ENCODE measurements around the gene PLXNA4. TPM values are rescaled to one million over a fixed set of nuclear protein-coding genes. Genes with fewer than 3 reads are reported as not detected.

Gene PLXNA4
- total RNA-seq, 2 donors from 2014 or later: 24.0 to 42.7 TPM

- 88 to 89% methylated on average over 5 of the region's 5 CpGs for WGBS, 2 experiments (ENCODE audit: insufficient coverage in 1 of 2, insufficient read length in 1 of 2)
Observed at GRCh38 chr7:132134814-132135445, 441.3 kb downstream of the PLXNA4 start.

GRCh38 chr7:132133501-132133900, 442.8 kb downstream of the PLXNA4 start:
- Histone ChIP-seq H3K27me3 (ENCODE audit: control insufficient read depth, insufficient read depth, low read length, poor library complexity, severe bottlenecking) (no peaks in the 10 kb centered on the region), H3K4me3 (ENCODE audit: low read length) (no peak overlapping the region), H3K9ac (ENCODE audit: extremely low read depth, low read length, poor library complexity, severe bottlenecking) (no peak overlapping the region), H3K9me3 (ENCODE audit: control insufficient read depth, low read length) (no peaks in the 10 kb centered on the region), H3K36me3 (ENCODE audit: control insufficient read depth, insufficient read depth, low read length) (peaks cover 29% of the 10 kb centered on the region), H3K27ac (ENCODE audit: low read depth, low read length) (no peak overlapping the region), H3K4me1 (ENCODE audit: control insufficient read depth, insufficient read depth, low read length) (no peaks in the 10 kb centered on the region)
- peaks cover 2% of the 10 kb centered on the region for H3K27me3 Mint-ChIP-seq (ENCODE audit: insufficient read depth)
- WGBS, 2 experiments (ENCODE audit: insufficient coverage in 1 of 2, insufficient read length in 1 of 2): 82 to 96% methylated on average over 4 to 6 of the region's 6 CpGs
- H3K4me3 Mint-ChIP-seq: no peak overlapping the region
- peaks cover 5% of the 10 kb centered on the region for H3K4me1 Mint-ChIP-seq
- H3K27ac Mint-ChIP-seq: no peak overlapping the region
- peaks cover 2% of the 10 kb centered on the region for H3K9me3 Mint-ChIP-seq
- no peak for DNase-seq
- no peak for TF ChIP-seq CTCF (conservative IDR thresholded peaks at IDR 0.05)
- H3K36me3 Mint-ChIP-seq (ENCODE audit: low read depth): peaks cover 64% of the 10 kb centered on the region

More at GRCh38 chr7:132134814-132135445, 441.3 kb downstream of the PLXNA4 start:
- no peak for DNase-seq
- Mint-ChIP-seq H3K36me3 (ENCODE audit: low read depth) (peaks cover 61% of the 10 kb centered on the region), H3K4me1 (peaks cover 5% of the 10 kb centered on the region), H3K27ac (no peak overlapping the region), H3K9me3 (no peaks in the 10 kb centered on the region), H3K4me3 (no peak overlapping the region), H3K27me3 (ENCODE audit: insufficient read depth) (no peaks in the 10 kb centered on the region)
- no peak overlapping the region for H3K9ac ChIP-seq (ENCODE audit: extremely low read depth, low read length, poor library complexity, severe bottlenecking)
- no peak for TF ChIP-seq CTCF (conservative IDR thresholded peaks at IDR 0.05)
- no peak overlapping the region for H3K4me3 ChIP-seq (ENCODE audit: low read length)
- peaks cover 21% of the 10 kb centered on the region for H3K36me3 ChIP-seq (ENCODE audit: control insufficient read depth, insufficient read depth, low read length)
- no peaks in the 10 kb centered on the region for H3K4me1 ChIP-seq (ENCODE audit: control insufficient read depth, insufficient read depth, low read length)
- H3K27me3 ChIP-seq (ENCODE audit: control insufficient read depth, insufficient read depth, low read length, poor library complexity, severe bottlenecking): no peaks in the 10 kb centered on the region
- H3K9me3 ChIP-seq (ENCODE audit: control insufficient read depth, low read length): no peaks in the 10 kb centered on the region
- no peak overlapping the region for H3K27ac ChIP-seq (ENCODE audit: low read depth, low read length)

GRCh38 chr7:132131196-132131595, 445.1 kb downstream of the PLXNA4 start:
- WGBS, 2 experiments (ENCODE audit: insufficient coverage in 1 of 2, insufficient read length in 1 of 2): 86 to 100% methylated on average over 2 to 3 of the region's 3 CpGs

More at GRCh38 chr7:132131196-132131595, 445.1 kb downstream of the PLXNA4 start:
- Histone ChIP-seq H3K4me3 (ENCODE audit: low read length) (no peak overlapping the region), H3K4me1 (ENCODE audit: control insufficient read depth, insufficient read depth, low read length) (no peaks in the 10 kb centered on the region), H3K36me3 (ENCODE audit: control insufficient read depth, insufficient read depth, low read length) (peaks cover 23% of the 10 kb centered on the region), H3K27ac (ENCODE audit: low read depth, low read length) (no peak overlapping the region), H3K9me3 (ENCODE audit: control insufficient read depth, low read length) (peaks cover 4% of the 10 kb centered on the region), H3K9ac (ENCODE audit: extremely low read depth, low read length, poor library complexity, severe bottlenecking) (no peak overlapping the region), H3K27me3 (ENCODE audit: control insufficient read depth, insufficient read depth, low read length, poor library complexity, severe bottlenecking) (no peaks in the 10 kb centered on the region)
- Mint-ChIP-seq H3K27me3 (ENCODE audit: insufficient read depth) (peaks cover 2% of the 10 kb centered on the region), H3K9me3 (peaks cover 11% of the 10 kb centered on the region), H3K27ac (no peak overlapping the region), H3K4me3 (no peak overlapping the region), H3K36me3 (ENCODE audit: low read depth) (peaks cover 63% of the 10 kb centered on the region), H3K4me1 (peaks cover 5% of the 10 kb centered on the region)
- no peak for TF ChIP-seq CTCF (conservative IDR thresholded peaks at IDR 0.05)
- no peak for DNase-seq

Data from endodermal cell (in vitro differentiated cells).